ENCODE results near the gene ADAMTS14. TPM values are rescaled to one million over a fixed set of nuclear protein-coding genes. Genes with fewer than 3 reads are reported as not detected.

Gene ADAMTS14
- total RNA-seq, 1 donor from 2014 or later, result 0.61 TPM

Other genes with a start within 250 kb of the ADAMTS14 start
- gene NODAL, start 230.8 kb upstream of the ADAMTS14 start, total RNA-seq, result not detected
- 7.6 TPM for gene PALD1, start 193.7 kb upstream of the ADAMTS14 start, total RNA-seq
- 4.0 TPM for gene PRF1, start 69.8 kb upstream of the ADAMTS14 start, total RNA-seq
- gene TBATA, start 112.9 kb downstream of the ADAMTS14 start, total RNA-seq, result not detected
- gene SGPL1, start 143.4 kb downstream of the ADAMTS14 start, total RNA-seq, result 40.0 TPM
- 61.2 TPM for gene PCBD1, start 216.1 kb downstream of the ADAMTS14 start, total RNA-seq